ENCODE results near the gene ARL6IP4.

Gene ARL6IP4

DNA sequence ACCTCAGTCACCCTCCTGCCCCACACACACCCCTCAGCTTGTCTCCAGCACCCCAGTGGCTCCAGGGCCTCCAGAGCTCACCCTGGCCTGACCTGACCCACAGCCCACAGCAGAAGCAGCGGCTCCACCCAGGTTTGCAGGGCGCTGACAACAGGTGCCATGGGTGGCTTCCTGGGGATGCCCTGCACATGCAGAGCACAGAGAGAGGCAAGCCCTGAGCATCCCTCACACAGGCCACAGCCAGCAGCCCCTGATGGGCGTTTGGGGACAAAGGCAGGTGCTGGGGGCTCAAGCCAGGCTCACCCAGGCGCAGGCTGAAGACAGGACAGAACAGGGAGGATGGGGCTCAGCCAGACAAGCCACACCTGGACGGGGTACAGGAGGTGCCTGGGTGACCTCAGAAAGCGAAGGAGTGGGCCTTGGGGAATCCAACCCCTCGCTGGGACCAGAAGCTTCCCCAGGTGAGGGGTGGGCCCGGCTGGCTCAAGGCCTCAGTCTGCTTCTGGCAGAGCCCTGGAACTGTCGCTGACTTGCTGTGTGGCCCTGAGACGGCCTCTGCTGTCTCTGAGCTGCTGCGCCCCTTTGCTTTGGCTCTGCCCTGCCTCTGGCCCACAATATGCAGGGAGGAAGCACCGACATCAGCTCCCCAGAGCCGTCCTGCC, 10.6 kb downstream of the ARL6IP4 start:
- DNase-seq (ENCODE audit: low spot score), result no peak

DNA sequence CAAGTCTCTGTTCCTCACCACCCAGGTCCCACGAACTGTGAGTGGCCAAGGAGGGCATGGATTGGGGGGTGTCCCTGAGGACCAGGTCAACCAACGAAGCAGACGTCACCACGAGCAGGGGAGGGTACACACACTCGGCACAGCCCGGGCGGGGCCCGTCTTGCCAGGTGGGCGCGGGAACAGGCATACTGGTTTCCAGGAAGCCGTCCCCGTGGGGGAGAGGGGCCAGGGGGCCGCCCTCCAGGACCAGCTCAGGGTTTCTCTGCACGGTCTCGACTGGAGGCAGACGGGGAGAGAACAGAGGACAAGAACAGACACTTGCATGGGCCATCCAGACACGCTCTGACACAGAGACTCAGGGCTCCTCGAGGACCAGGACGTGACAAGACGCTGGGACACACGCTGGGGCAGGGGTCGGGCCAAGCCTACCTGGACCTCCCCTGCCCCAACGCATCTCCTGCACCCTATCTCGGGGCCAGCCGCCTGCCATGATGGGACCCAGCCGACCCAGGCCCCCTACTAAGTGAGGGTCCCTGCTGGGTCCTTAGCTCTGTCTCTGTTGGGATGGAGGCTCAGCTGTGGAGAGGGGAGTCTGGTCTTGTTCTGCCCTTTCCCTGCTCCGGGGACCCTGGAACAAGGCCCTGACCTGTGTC, 11.3 kb downstream of the ARL6IP4 start:
- no peak for DNase-seq (ENCODE audit: low spot score)

DNA sequence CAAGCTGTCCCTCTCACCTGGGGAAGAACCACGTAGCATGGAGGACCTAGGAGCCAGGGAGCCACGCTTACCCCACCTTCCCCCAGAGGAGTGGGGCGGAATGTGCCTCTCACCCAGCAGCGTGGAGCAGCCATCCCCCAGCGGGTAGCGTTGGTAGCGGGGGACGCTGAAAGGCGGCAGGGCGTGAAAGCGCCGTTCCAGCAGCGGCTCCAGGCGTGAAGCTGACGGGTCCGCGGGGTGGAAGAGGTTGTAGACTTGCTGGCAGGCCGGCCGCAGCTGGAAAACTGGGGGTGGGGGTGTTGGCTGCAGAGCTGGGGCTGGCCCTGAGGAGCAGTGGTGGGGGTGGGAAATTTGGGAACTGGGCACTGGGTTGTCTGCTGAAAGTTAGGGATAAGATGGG, 11.9 kb downstream of the ARL6IP4 start:
- DNase-seq (ENCODE audit: low spot score), result no peak

DNA sequence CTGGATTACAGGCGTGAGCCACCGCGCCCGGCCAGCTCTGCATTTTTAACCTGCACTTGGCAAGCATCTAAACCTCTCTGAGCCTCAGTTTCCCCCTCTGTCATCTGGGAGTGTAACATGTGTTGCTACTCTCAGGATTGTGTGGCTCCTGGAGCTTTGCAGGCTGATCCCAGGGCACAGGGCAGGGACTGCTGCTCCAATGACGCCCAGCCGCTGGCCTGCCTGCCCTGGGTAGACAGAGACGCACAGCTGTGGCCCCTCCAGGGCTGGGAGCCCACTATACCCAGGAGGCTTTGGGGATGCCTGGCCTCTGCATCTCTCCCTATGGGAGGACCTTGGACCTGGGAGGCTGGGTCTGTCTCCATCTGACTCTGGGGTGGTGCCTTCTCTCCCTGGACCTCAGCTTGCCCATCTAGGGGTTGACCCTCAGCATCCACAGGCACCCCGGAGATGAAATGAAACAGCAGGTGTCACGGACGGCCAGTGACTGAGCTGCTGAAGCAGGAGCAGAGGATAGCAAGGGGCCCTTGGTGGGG, 13.7 kb downstream of the ARL6IP4 start:
- DNase-seq (ENCODE audit: low spot score), result no peak

- DNase-seq (ENCODE audit: low spot score), result no peak
These were observed 14.5 kb downstream of the ARL6IP4 start for GRCh38 chr12:122994781-122995502.

DNA sequence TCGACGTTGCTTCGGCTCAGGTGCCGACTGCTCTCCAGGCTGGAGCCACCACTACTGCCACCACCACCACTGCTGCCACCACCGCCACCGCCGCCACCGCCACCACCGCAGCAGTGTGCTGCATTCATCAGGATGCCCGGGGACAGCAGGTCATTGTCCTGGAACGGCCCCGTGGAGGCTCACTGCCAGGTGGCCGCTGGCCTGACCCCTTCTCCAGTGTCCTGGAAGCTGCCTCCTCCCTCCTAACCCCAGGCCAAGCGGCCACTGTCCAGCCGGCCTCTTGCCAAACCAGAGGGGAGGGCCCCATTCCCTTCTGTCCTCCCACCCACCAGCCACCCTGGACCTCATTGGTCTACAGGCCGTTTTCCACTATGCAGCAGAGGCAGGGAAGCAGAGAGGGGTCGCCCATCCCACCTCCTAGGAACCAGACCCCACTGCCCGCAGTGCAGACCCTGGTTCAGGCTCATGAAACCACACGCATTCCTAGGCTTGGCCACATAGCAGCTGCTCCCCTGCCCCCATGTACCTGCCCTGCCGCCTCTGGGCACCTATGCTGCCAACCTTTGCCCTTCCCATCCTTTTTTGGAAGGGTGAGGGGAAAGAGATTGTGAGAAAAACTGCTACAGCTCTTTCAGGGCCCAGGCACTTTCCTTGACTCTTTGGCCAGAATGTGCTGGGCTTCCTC, 15.2 kb downstream of the ARL6IP4 start:
- no peak for DNase-seq (ENCODE audit: low spot score)

GRCh38 chr12:122996188-122996601, 15.7 kb downstream of the ARL6IP4 start:
- DNase-seq (ENCODE audit: low spot score), result no peak

- DNase-seq (ENCODE audit: low spot score), result no peak
These were observed 16.3 kb downstream of the ARL6IP4 start for GRCh38 chr12:122996621-122997342.

GRCh38 chr12:122997343-122998250, 17.1 kb downstream of the ARL6IP4 start:
- no peak for DNase-seq (ENCODE audit: low spot score)

GRCh38 chr12:122998316-122998715, 17.8 kb downstream of the ARL6IP4 start:
- no peak for DNase-seq (ENCODE audit: low spot score)

- DNase-seq (ENCODE audit: low spot score), result no peak
These were observed 18.9 kb downstream of the ARL6IP4 start for GRCh38 chr12:122999196-122999946.

GRCh38 chr12:122999986-123000420, 19.5 kb downstream of the ARL6IP4 start:
- DNase-seq (ENCODE audit: low spot score), result no peak

DNA sequence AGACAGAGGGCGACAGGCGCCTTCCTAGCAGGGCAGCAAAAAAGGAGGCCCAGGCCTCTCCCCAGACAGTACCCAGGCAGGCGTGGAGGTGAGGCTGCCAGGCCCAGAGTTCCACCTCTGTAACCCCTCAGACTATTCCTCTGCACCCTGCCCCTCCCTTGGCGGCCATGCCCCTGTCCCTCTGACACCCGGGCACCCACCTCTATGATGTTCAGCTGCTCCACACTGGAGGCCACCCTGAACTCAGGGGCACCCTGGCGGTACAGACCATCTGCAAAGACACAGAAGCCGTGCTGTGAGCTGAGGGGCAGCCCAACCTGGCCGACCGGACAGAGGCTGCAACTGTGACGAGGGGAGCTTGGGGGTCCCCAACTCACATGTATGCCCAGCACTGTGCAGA, 20.1 kb downstream of the ARL6IP4 start:
- DNase-seq (ENCODE audit: low spot score), result no peak

- no peak for DNase-seq (ENCODE audit: low spot score)
These were observed 21.0 kb downstream of the ARL6IP4 start for GRCh38 chr12:123001464-123001863.

DNA sequence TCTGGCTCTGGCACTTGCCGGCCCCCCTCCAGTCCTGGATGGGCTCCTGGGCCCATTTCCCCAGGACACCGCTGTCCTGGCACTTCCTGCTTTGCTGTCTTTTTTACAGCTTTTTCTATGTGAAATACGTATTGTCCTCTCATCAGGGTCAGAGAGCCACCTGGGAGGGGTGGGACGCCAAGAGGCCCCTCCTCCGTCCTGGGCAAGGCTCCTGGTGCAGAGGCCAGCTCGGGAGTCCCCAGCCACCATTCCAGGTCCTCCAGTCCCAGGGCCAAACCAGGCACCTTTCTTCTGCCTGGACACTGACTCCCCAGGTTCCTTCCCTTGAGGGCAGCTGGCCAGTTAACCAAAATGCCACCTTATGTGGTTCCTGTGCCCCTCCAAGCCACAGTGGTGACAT, 22.8 kb downstream of the ARL6IP4 start:
- DNase-seq (ENCODE audit: low spot score), result no peak

DNA sequence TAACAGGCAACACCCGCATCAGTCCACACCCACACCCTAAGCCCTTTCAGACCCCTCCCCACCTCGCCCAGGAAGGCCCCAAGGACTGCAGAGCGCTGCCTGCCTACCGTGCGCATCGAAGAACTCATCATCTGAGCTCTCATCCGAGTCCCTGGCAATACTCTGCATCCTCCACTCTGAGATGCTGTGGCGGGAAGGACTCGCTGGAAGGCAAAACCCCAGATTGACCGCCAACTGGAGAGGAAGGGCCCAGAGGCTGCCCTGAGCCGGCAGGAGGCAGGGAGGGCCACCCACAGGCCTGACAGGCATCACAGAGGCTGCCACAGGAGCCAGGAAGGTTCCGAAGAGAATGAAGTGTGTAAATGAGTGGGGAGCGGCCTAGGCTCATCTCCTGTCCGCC, 23.8 kb downstream of the ARL6IP4 start:
- no peak for DNase-seq (ENCODE audit: low spot score)

DNA sequence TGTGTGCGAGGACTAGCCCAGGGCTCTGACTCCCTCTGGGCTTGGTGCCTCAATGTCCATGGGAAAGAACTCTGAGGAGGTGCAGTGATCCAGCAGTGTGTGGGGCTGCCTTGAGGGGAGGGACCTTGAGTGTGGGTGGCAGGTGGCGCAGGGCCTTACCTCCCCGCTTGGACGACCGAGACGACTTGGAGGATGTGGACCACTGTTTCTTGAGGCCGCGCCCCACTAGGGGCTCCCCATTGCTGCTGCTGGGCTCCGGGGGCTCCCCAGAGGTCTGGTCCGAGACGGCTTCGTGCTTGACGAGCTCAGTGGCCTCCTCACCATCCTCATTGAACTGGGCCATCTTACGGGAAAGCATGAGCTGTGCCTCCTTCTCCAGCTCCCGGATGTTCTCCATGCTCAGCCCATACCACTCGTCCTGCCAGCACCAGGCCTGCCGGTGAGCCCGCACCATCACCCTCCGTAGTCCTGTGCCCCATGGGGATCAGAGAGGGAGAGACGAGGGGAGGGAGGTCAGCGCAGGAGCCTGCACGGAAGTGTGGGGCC, 24.7 kb downstream of the ARL6IP4 start:
- no peak for DNase-seq (ENCODE audit: low spot score)

DNA sequence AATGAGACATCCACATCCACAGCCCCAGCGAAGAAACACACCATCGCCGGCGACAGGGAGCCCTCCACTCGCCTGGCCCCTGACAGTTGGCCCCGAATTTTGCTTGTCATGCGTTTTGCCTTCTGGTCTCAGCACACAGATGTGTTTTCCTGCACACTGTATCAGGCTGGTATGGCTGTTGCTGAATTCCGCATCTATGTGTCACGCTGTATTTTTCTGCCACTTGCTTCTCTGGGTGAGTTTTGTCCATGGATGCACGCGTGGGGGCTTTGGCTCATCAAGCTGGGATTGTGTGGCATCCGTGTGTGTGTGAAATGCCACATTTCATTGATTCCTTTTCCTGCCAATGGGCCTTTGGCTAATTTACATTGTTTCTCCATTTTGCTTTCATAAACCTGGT, 26.5 kb downstream of the ARL6IP4 start:
- DNase-seq (ENCODE audit: low spot score), result peak; percentile 36

GRCh38 chr12:123010110-123010509, 29.6 kb downstream of the ARL6IP4 start:
- DNase-seq (ENCODE audit: low spot score), result no peak

- DNase-seq (ENCODE audit: low spot score), result no peak
These were observed 30.2 kb downstream of the ARL6IP4 start for GRCh38 chr12:123010681-123011080.

Data from AG08396 (cell line).